HT1080 (cell line): Measurements from ENCODE around the gene PRDM12. TPM values are rescaled to one million over a fixed set of nuclear protein-coding genes. Genes with fewer than 3 reads are reported as not detected.
"Not testable (repeated sequence)": the region's sequence is repeated elsewhere in the genome, so short reads cannot be mapped to it uniquely, and the experiment has no call there.

Experiments used
- DNase-seq: peaks from one replicate; pipeline ENCODE4 v3.0.0-alpha.2; 2015; ENCODE audit warnings: low read depth
- total RNA-seq: library from RNA; depleted of rRNA; stranded (reverse); fragments of >200 nt; shearing (Covaris generic); gene quantifications from 2 replicates; pipeline ENCODE4 v1.2.3, GENCODE V29; 2014

The PRDM12 gene
- total RNA-seq, 1 experiment from 2014 or later = 0.10 TPM

GRCh38 chr9:130663258-130663976 lies 977 bp upstream of the PRDM12 start:
- DNase-seq = no peak

GRCh38 chr9:130663977-130664250 lies 480 bp upstream of the PRDM12 start:
- DNase-seq = no peak

GRCh38 chr9:130665029-130665430 lies 636 bp downstream of the PRDM12 start:
- DNase-seq = no peak

- no peak for DNase-seq
These were observed 1.3 kb downstream of the PRDM12 start for GRCh38 chr9:130665431-130666392.

GRCh38 chr9:130666393-130667119 lies 2.2 kb downstream of the PRDM12 start:
- no peak for DNase-seq

GRCh38 chr9:130667120-130667435 lies 2.7 kb downstream of the PRDM12 start:
- DNase-seq = no peak

- DNase-seq = no peak
These were observed 3.8 kb downstream of the PRDM12 start for GRCh38 chr9:130668196-130668595.

- no peak for DNase-seq
These were observed 4.3 kb downstream of the PRDM12 start for GRCh38 chr9:130668659-130669058.

GRCh38 chr9:130669965-130670364 lies 5.6 kb downstream of the PRDM12 start:
- no peak for DNase-seq

GRCh38 chr9:130670644-130671043 lies 6.2 kb downstream of the PRDM12 start:
- no peak for DNase-seq

GRCh38 chr9:130672466-130672865 lies 8.1 kb downstream of the PRDM12 start:
- DNase-seq = no peak

GRCh38 chr9:130672933-130673615 lies 8.7 kb downstream of the PRDM12 start:
- DNase-seq = no peak

GRCh38 chr9:130675396-130675795 lies 11.0 kb downstream of the PRDM12 start:
- DNase-seq = no peak

- no peak for DNase-seq
These were observed 12.9 kb downstream of the PRDM12 start for GRCh38 chr9:130677252-130677651.

- peak; percentile 82 for DNase-seq
These were observed 16.7 kb downstream of the PRDM12 start for GRCh38 chr9:130680836-130681768.

- DNase-seq = peak; percentile 36
These were observed 17.5 kb downstream of the PRDM12 start for GRCh38 chr9:130681769-130682420.

- DNase-seq = peak; percentile 68
These were observed 18.2 kb downstream of the PRDM12 start for GRCh38 chr9:130682421-130683121.

GRCh38 chr9:130685104-130685503 lies 20.7 kb downstream of the PRDM12 start:
- DNase-seq = no peak

GRCh38 chr9:130685945-130686344 lies 21.6 kb downstream of the PRDM12 start:
- not testable (repeated sequence) for DNase-seq
